IMR-90 (cell line): Measurements from ENCODE around the gene SYTL1. TPM values are rescaled to one million over a fixed set of nuclear protein-coding genes. Genes with fewer than 3 reads are reported as not detected.
A peak's percentile ranks its signal among the peaks of the same experiment; 100 is the strongest.

ENCODE experiments used
- ATAC-seq: fragments of 200-7000 bp; cut with Tn5 transposase; 2 replicates; pipeline ENCODE4 v1.9.1; 2020; ENCODE audit warnings: low read depth, mild to moderate bottlenecking, moderate library complexity
- BruUV-seq: library from RNA; stranded (reverse); fragments of 400-500 nt; replicated peaks from 2 replicates; lab custom pipeline; 2021; lab: Mats Ljungman, UMichigan
- CTCF ChIA-PET: fragments of 300-600 bp; formaldehyde crosslinking; extraction: SDS; loops from one replicate; lab custom pipeline; 2021; ENCODE audit warnings: antibody characterized with exemption; lab: Yijun Ruan, JAX
- POLR2A ChIA-PET: fragments of 300-600 bp; sonication (Branson Sonifier 250); formaldehyde crosslinking; loops from one replicate; lab custom pipeline; 2022; ENCODE audit warnings: antibody characterized with exemption; ENCODE audit not compliant: unreplicated experiment; lab: Charles Lee
- DNase-seq: peaks from one replicate; pipeline ENCODE4 v3.0.0; 2013
- H2AFZ ChIP-seq: replicated peaks from 2 replicates; pipeline ENCODE3; 2013; ENCODE audit warnings: low read length, mild to moderate bottlenecking; ENCODE audit not compliant: poor library complexity
- H2AK5ac ChIP-seq: 2 replicates; pipeline ENCODE4 v1.6.1; 2013; ENCODE audit warnings: low read depth, low read length, inconsistent platforms
- H2AK9ac ChIP-seq: replicated peaks from 2 replicates; pipeline ENCODE3; 2013; ENCODE audit warnings: mild to moderate bottlenecking, low read depth, low read length, moderate library complexity; ENCODE audit not compliant: poor library complexity
- H2BK120ac ChIP-seq: 2 replicates; pipeline ENCODE4 v1.6.1; 2013; ENCODE audit warnings: low read depth, low read length, inconsistent platforms
- H2BK15ac ChIP-seq: 3 replicates; pipeline ENCODE4 v1.6.1; 2013; ENCODE audit warnings: low read depth, low read length, inconsistent platforms
- H2BK20ac ChIP-seq: 2 replicates; pipeline ENCODE4 v1.6.1; 2013; ENCODE audit warnings: low read depth, mild to moderate bottlenecking, inconsistent platforms, low read length, moderate library complexity
- H2BK5ac ChIP-seq: 2 replicates; pipeline ENCODE4 v1.6.1; 2013; ENCODE audit warnings: mild to moderate bottlenecking, low read depth, low read length, inconsistent platforms; ENCODE audit not compliant: poor library complexity, severe bottlenecking
- H3K14ac ChIP-seq: replicated peaks from 2 replicates; pipeline ENCODE4 v1.6.1; 2013; ENCODE audit warnings: low read depth, low read length, inconsistent platforms
- H3K18ac ChIP-seq: 2 replicates; pipeline ENCODE4 v1.6.1; 2013; ENCODE audit warnings: low read depth, low read length, control low read depth
- H3K23ac ChIP-seq: 2 replicates; pipeline ENCODE4 v1.6.1; 2013; ENCODE audit warnings: low read depth, low read length, inconsistent platforms
- H3K27ac ChIP-seq: 2 replicates; pipeline ENCODE4 v1.5.1; 2013; ENCODE audit warnings: mild to moderate bottlenecking, control low read depth, low read length; ENCODE audit not compliant: insufficient read depth
- H3K27me3 ChIP-seq: 2 replicates; pipeline ENCODE4 v1.6.1; 2013; ENCODE audit warnings: low read length; ENCODE audit not compliant: control insufficient read depth, insufficient read depth
- H3K36me3 ChIP-seq: 2 replicates; pipeline ENCODE4 v1.6.1; 2013; ENCODE audit warnings: low read length, mixed read lengths; ENCODE audit not compliant: control insufficient read depth, insufficient read depth
- H3K4ac ChIP-seq: 2 replicates; pipeline ENCODE4 v1.6.1; 2013; ENCODE audit warnings: low read depth, low read length, inconsistent platforms
- H3K4me1 ChIP-seq: 2 replicates; pipeline ENCODE4 v1.6.1; 2013; ENCODE audit warnings: low read length, mixed read lengths; ENCODE audit not compliant: control insufficient read depth, insufficient read depth
- H3K4me2 ChIP-seq: 2 replicates; pipeline ENCODE4 v1.6.1; 2013; ENCODE audit warnings: low read depth, mild to moderate bottlenecking, control low read depth, low read length, moderate library complexity
- H3K4me3 ChIP-seq: 2 replicates; pipeline ENCODE4 v1.5.1; 2013; ENCODE audit warnings: low read depth, mild to moderate bottlenecking, control low read depth, low read length, moderate library complexity; ENCODE audit not compliant: insufficient read depth
- H3K56ac ChIP-seq: 2 replicates; pipeline ENCODE4 v1.6.1; 2013; ENCODE audit warnings: low read length, inconsistent platforms; ENCODE audit not compliant: insufficient read depth; ENCODE audit errors: extremely low read depth
- H3K79me1 ChIP-seq, 2 experiments: 2 replicates each; pipeline ENCODE4 v1.6.1; 2013; ENCODE audit warnings: low read length in 2 of 2, inconsistent platforms in 1 of 2, low read depth in 1 of 2
- H3K9ac ChIP-seq: 2 replicates; pipeline ENCODE4 v1.6.1; 2013; ENCODE audit warnings: low read depth, low read length, control low read depth
- H3K9me1 ChIP-seq: 2 replicates; pipeline ENCODE4 v1.6.1; 2013; ENCODE audit warnings: low read length, inconsistent platforms; ENCODE audit not compliant: insufficient read depth
- H3K9me3 ChIP-seq: 2 replicates; pipeline ENCODE4 v1.6.1; 2013; ENCODE audit warnings: low read length; ENCODE audit not compliant: control insufficient read depth, insufficient read depth
- H4K20me1 ChIP-seq: 2 replicates; pipeline ENCODE4 v1.6.1; 2013; ENCODE audit warnings: low read length, inconsistent platforms; ENCODE audit not compliant: insufficient read depth
- H4K5ac ChIP-seq: 2 replicates; pipeline ENCODE4 v1.6.1; 2013; ENCODE audit warnings: mild to moderate bottlenecking, low read depth, low read length, control low read depth
- H4K8ac ChIP-seq, 2 experiments: 2 replicates each; pipeline ENCODE4 v1.6.1; 2013; ENCODE audit warnings: low read depth in 2 of 2, low read length in 2 of 2, control low read depth in 1 of 2, inconsistent platforms in 1 of 2
- H4K91ac ChIP-seq: 2 replicates; pipeline ENCODE4 v1.6.1; 2013; ENCODE audit warnings: low read depth, low read length, inconsistent platforms; ENCODE audit not compliant: insufficient read depth
- BHLHE40 ChIP-seq: fragments of 150-350 bp; IDR thresholded peaks from 2 replicates; pipeline ENCODE4 v1.6.1; 2016; ENCODE audit warnings: mild to moderate bottlenecking, low read depth, low read length
- CEBPB ChIP-seq: IDR thresholded peaks from 2 replicates; pipeline ENCODE4 v1.6.1; 2012; ENCODE audit warnings: low read depth, low read length, improper control_type of control experiment
- CHD1 ChIP-seq: IDR thresholded peaks from 2 replicates; pipeline ENCODE4 v1.6.1; 2012; ENCODE audit warnings: low read depth, low read length, improper control_type of control experiment
- CTCF ChIP-seq: conservative IDR thresholded peaks from 2 replicates; pipeline ENCODE4 v1.5.1; 2012; ENCODE audit warnings: mild to moderate bottlenecking, low read depth, low read length, improper control_type of control experiment
- ELK1 ChIP-seq: fragments of 150-350 bp; IDR thresholded peaks from 2 replicates; pipeline ENCODE4 v1.6.1; 2016; ENCODE audit warnings: low read depth, mild to moderate bottlenecking, low read length, moderate library complexity, borderline replicate concordance
- FOS ChIP-seq: fragments of 150-350 bp; IDR thresholded peaks from 2 replicates; pipeline ENCODE4 v1.6.1; 2016; ENCODE audit warnings: low read depth, low read length
- MAFK ChIP-seq: IDR thresholded peaks from 2 replicates; pipeline ENCODE4 v1.6.1; 2012; ENCODE audit warnings: low read depth, low read length, improper control_type of control experiment
- MAZ ChIP-seq: IDR thresholded peaks from 2 replicates; pipeline ENCODE4 v1.6.1; 2012; ENCODE audit warnings: low read depth, mild to moderate bottlenecking, low read length, improper control_type of control experiment, moderate library complexity, borderline replicate concordance
- MXI1 ChIP-seq: IDR thresholded peaks from 2 replicates; pipeline ENCODE4 v1.6.1; 2012; ENCODE audit warnings: low read depth, mild to moderate bottlenecking, low read length, moderate library complexity, borderline replicate concordance
- POLR2A ChIP-seq: IDR thresholded peaks from 2 replicates; pipeline ENCODE4 v1.6.1; 2012; ENCODE audit warnings: mild to moderate bottlenecking, low read depth, low read length
- RAD21 ChIP-seq: IDR thresholded peaks from 2 replicates; pipeline ENCODE4 v1.6.1; 2012; ENCODE audit warnings: low read length, improper control_type of control experiment
- RCOR1 ChIP-seq: IDR thresholded peaks from 2 replicates; pipeline ENCODE4 v1.6.1; 2012; ENCODE audit warnings: mild to moderate bottlenecking, low read length, improper control_type of control experiment; ENCODE audit not compliant: insufficient replicate concordance
- USF2 ChIP-seq: fragments of 150-350 bp; IDR thresholded peaks from 2 replicates; pipeline ENCODE4 v1.6.1; 2017; ENCODE audit warnings: mild to moderate bottlenecking, antibody characterized with exemption, low read length, low read depth
- WGBS, 2 experiments: methylation state at CpG; one replicate each; pipeline versions ENCODE4 v1.1.5 to v1.1.7; 2013; ENCODE audit warnings: missing lambda C conversion rate in 2 of 2; ENCODE audit not compliant: insufficient read length in 1 of 2; ENCODE audit errors: extremely low coverage in 2 of 2; 5-methylcytosine and 5-hydroxymethylcytosine counted together
- dilution Hi-C: fragments of 300-500 bp; cut with HindIII; formaldehyde crosslinking; loops from one replicate; pipeline ENCODE4 v1.14.3; 2018; ENCODE audit warnings: low sequenced_read_pairs; ENCODE audit not compliant: unreplicated experiment
- in situ Hi-C: fragments of 300-500 bp; cut with MboI; formaldehyde crosslinking; loops from 3 replicates; pipeline ENCODE4 v1.14.3; 2019; ENCODE audit warnings: low sequenced_read_pairs, inconsistent platforms, mixed read lengths
- intact Hi-C: fragments of 100-400 bp; cut with micrococcal nuclease; formaldehyde crosslinking; loops from 2 replicates; pipeline ENCODE4 v1.10.0; 2022
- polyA plus RNA-seq, 3 experiments: library from polyadenylated mRNA; depleted of rRNA; stranded (reverse); fragments of >200 nt; gene quantifications; 2 replicates each; pipeline ENCODE4 v1.2.3, GENCODE V29; 2012; ENCODE audit warnings: low replicate concordance in 1 of 3
- total RNA-seq: library from RNA; depleted of rRNA; stranded (reverse); fragments of >200 nt; gene quantifications from 2 replicates; pipeline ENCODE4 v1.2.3, GENCODE V29; 2012

SYTL1 gene
- total and polyA plus RNA-seq, 2 of the 4 experiments (the other 2 are of a cell fraction): 0.18 to 1.0 TPM

GRCh38 chr1:27392096-27392777 lies 50.4 kb downstream of the SYTL1 start, which contains the start of gene GPR3:
GPR3 (plus strand) TSS chr1:27392622; CDS start chr1:27393799, 1,177 bp downstream.
- H2BK5ac ChIP-seq: peak within 1 kb of the TSS; percentile 22
- WGBS, 2 experiments: 2% methylated on average over 38 of the region's 69 CpGs; no CpG with 5 or more reads in 1 of the 2 experiments
- no peaks in the 10 kb centered on the region for H4K20me1 ChIP-seq
- H2BK120ac ChIP-seq: peak within 1 kb of the TSS; percentile 52
- peak within 1 kb of the TSS; percentile 98 for H2AFZ ChIP-seq
- DNase-seq (peak; percentile 91), ATAC-seq (peak; percentile 92)
- peak within 1 kb of the TSS; percentile 29; the same call in 1 of the 2 replicates for H4K5ac ChIP-seq
- BruUV-seq: no TSS peak
- H4K8ac ChIP-seq: peak within 1 kb of the TSS; percentile 69 to 83
- H3K4me1 ChIP-seq: peaks cover 15% of the 10 kb centered on the region
- peak within 1 kb of the TSS; percentile 75 for H3K56ac ChIP-seq
- peak within 1 kb of the TSS; percentile 77 for H4K91ac ChIP-seq
- peak within 1 kb of the TSS; percentile 82 for H3K14ac ChIP-seq
- dilution Hi-C loops (no loop called here), in situ Hi-C loops (loop anchor here (5.0 to 10.0 kb wide), 2 partner anchors 90 to 287 kb away; no protein-coding TSS in a partner anchor), intact Hi-C loops (loop anchor here (1.0 to 10.0 kb wide), 4 partner anchors 197 to 290 kb away; no protein-coding TSS in a partner anchor)
- H3K23ac ChIP-seq: peak within 1 kb of the TSS; percentile 83
- peaks cover 0 to 28% of the 10 kb centered on the region in 2 experiments; a peak in 3 of 4 replicates for H3K79me1 ChIP-seq
- POLR2A ChIA-PET: interaction anchor here (1.2 kb wide), 1 partner anchor 27 kb away, joined by 3 read pairs; no protein-coding TSS in a partner anchor
- peak within 1 kb of the TSS; percentile 85 for H3K4me2 ChIP-seq
- H3K9ac ChIP-seq: peak within 1 kb of the TSS; percentile 60
- H2BK20ac ChIP-seq: peak within 1 kb of the TSS; percentile 54; the same call in 1 of the 2 replicates
- H2AK9ac ChIP-seq: peak within 1 kb of the TSS; percentile 93
- H3K9me1 ChIP-seq: peaks cover 20% of the 10 kb centered on the region
- peak within 1 kb of the TSS; percentile 69 for H3K4ac ChIP-seq
- H2AK5ac ChIP-seq: peak within 1 kb of the TSS; percentile 87
- H3K27me3 ChIP-seq: no peaks in the 10 kb centered on the region
- H3K36me3 ChIP-seq: no peaks in the 10 kb centered on the region; the same call in 1 of the 2 replicates
- H3K18ac ChIP-seq: no peak within 1 kb of the TSS; the same call in 1 of the 2 replicates
- CTCF ChIA-PET: interaction anchor here (1.0 to 3.6 kb wide), 3 partner anchors 26 to 277 kb away, joined by 3 to 16 read pairs (median 9); partner anchors contain the start of gene MAP3K6
- H3K9me3 ChIP-seq: no peaks in the 10 kb centered on the region
- H3K27ac ChIP-seq: peak within 1 kb of the TSS; percentile 52; the same call in 1 of the 2 replicates
- H2BK15ac ChIP-seq: peak within 1 kb of the TSS; percentile 65; the same call in 1 of the 3 replicates
- H3K4me3 ChIP-seq: peak within 1 kb of the TSS; percentile 63
- peak; percentile 69 for TF ChIP-seq CTCF
- peak; percentile 40 for TF ChIP-seq RAD21
- TF ChIP-seq RCOR1: no peak
- TF ChIP-seq ELK1: no peak
- TF ChIP-seq CHD1: no peak
- peak; percentile 84 for TF ChIP-seq POLR2A
- 0 out of 2 replicates have a peak, but pooled peaks have one; percentile 31 for TF ChIP-seq MXI1
- peak; percentile 86 for TF ChIP-seq FOS
- no peak for TF ChIP-seq CEBPB
- no peak for TF ChIP-seq USF2
- no peak for TF ChIP-seq MAFK
- 0 out of 2 replicates have a peak, but pooled peaks have one; percentile 11 for TF ChIP-seq BHLHE40
- peak; percentile 87 for TF ChIP-seq MAZ
